Measurements from ENCODE around the gene PLA2G4A.
A peak's percentile ranks its signal among the peaks of the same experiment; 100 is the strongest.

PLA2G4A gene

DNA sequence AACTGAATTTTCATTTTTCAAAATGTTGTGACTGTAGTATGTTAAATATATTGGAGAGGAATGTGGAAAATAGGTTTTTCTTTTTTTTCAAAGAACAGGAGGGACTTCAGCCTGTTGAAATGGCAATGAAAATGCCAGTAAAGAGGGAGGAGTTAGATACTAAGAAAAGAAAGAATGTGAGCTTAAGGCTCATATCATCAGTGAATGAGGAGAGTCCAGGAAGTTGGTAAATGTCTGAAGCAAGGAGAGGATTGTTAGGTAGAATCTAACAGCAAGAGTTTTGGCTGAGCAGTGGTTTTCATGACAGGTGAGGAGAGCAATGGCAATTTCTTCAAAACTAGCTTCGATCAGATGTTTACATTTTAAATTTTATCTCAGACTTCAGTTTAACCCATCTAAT lies 43.0 kb downstream of the PLA2G4A start:
- no peaks in the 10 kb centered on the region for H3K9me3 ChIP-seq (ENCODE audit: low read depth, low read length)
- no peaks in the 10 kb centered on the region for H3K36me3 ChIP-seq (ENCODE audit: insufficient read depth, low read length)
- TF ChIP-seq FOXP2 (optimal IDR thresholded peaks at IDR 0.05; ENCODE audit: control extremely low read depth, extremely low read length, insufficient read depth) (no peak), EZH2 (IDR thresholded peaks at IDR 0.05) (no peak), POLR2AphosphoS5 (IDR thresholded peaks at IDR 0.05; ENCODE audit: borderline replicate concordance, low read depth, low read length) (no peak)
- DNase-seq (ENCODE audit: low read depth, low spot score), result no peak
- no peak overlapping the region for H3K9ac ChIP-seq (ENCODE audit: insufficient read length)
- H3K27ac ChIP-seq, result no peak overlapping the region
- H3K4me3 ChIP-seq, result no peak overlapping the region

DNA sequence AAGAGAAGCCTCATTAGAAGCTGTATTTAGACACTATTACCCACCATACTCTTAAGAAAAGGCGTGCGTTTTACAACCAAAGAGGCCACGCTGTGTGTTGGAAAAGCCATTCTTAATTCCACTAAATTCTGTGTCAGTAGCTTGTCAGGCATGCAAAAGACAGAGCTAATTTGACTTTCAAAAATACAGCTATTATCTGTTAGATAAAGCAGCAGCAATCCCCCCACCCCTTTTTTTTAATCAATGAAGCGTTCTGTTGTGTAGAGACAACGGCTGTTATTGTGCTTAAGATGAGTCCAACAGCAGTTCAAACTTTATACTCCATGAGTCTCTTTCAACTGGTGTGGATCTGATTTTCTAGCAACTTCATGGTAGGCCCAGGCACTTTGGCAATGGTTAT lies 43.5 kb downstream of the PLA2G4A start:
- Histone ChIP-seq H3K36me3 (ENCODE audit: insufficient read depth, low read length) (no peaks in the 10 kb centered on the region), H3K9ac (ENCODE audit: insufficient read length) (no peak overlapping the region), H3K27ac (no peak overlapping the region), H3K9me3 (ENCODE audit: low read depth, low read length) (no peaks in the 10 kb centered on the region), H3K4me3 (no peak overlapping the region)
- no peak for TF ChIP-seq EZH2 (IDR thresholded peaks at IDR 0.05)
- no peak for TF ChIP-seq FOXP2 (optimal IDR thresholded peaks at IDR 0.05; ENCODE audit: control extremely low read depth, extremely low read length, insufficient read depth)
- TF ChIP-seq POLR2AphosphoS5 (IDR thresholded peaks at IDR 0.05; ENCODE audit: borderline replicate concordance, low read depth, low read length), result no peak
- DNase-seq (ENCODE audit: low read depth, low spot score), result no peak

DNA sequence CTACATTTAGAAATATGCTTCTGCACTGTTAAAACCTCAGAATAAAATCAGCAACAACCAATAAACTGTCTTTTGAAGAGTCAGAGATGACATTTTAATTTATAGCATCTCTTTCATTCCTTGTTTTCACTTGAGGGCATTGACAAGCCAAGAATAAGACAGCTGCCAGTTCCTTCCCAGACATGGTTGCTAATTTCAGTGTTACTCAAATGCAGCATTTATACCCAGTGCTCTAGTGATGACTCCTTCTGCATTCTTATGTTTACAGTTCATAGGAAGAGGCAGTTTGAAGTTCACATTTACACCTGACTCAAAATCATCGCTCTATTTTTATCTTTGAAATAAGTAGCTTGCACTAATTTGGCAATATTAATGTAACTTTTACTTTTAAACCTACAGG lies 44.9 kb downstream of the PLA2G4A start:
- Histone ChIP-seq H3K9ac (ENCODE audit: insufficient read length) (no peak overlapping the region), H3K4me3 (no peak overlapping the region), H3K27ac (no peak overlapping the region), H3K36me3 (ENCODE audit: insufficient read depth, low read length) (no peaks in the 10 kb centered on the region), H3K9me3 (ENCODE audit: low read depth, low read length) (no peaks in the 10 kb centered on the region)
- DNase-seq (ENCODE audit: low read depth, low spot score), result no peak
- TF ChIP-seq EZH2 (IDR thresholded peaks at IDR 0.05) (no peak), POLR2AphosphoS5 (IDR thresholded peaks at IDR 0.05; ENCODE audit: borderline replicate concordance, low read depth, low read length) (no peak), FOXP2 (optimal IDR thresholded peaks at IDR 0.05; ENCODE audit: control extremely low read depth, extremely low read length, insufficient read depth) (no peak)

DNA sequence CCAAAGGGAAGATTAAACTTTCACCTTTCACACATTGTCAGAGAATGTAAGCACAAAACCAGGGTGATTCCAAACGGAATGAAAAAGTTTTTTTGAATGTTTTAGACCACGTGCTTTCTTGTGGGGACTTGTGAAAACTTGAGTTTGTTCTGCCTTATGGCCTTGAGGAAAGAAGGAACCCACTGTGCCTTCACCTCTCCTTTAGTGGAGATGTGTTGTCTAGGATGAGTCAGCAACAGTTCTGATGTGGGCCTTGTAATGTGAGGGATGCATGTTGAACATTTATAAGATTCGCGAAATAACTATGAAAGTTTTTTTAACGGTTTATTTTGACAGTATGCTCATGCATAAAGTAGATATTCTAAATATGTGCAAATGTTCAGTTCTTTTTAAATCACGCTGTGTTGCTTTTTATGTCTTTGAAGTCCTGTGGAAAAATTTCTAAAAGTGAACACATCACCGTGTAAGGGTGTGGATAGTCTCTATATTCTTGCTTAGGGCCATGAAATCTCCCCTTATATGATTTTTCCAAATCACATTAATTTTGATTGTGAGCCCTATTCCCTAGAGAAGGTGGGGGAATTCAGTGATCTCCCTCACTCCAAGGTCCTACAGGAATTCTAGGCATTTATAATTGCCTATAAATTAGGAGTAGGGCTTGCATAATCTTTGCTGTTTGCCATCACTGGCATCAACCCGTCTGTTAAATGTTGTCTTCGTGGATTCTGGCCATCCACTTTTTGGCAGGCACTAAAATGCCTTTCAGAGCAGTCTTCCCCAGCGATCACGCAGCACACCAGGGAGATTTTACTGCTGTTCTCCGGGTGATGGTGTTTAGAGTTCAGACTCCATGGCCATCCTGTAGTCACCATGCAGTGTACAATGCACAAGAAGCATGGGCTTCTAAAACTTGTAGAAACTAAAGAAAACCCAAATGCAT lies 47.4 kb downstream of the PLA2G4A start:
- H3K27ac ChIP-seq, result peak overlapping the region; percentile 59; the same call in 1 of the 2 replicates
- DNase-seq (ENCODE audit: low read depth, low spot score), result no peak

GRCh38 chr1:186878356-186878755 lies 49.6 kb downstream of the PLA2G4A start:
- Histone ChIP-seq H3K36me3 (ENCODE audit: insufficient read depth, low read length) (no peaks in the 10 kb centered on the region), H3K9me3 (ENCODE audit: low read depth, low read length) (no peaks in the 10 kb centered on the region), H3K9ac (ENCODE audit: insufficient read length) (no peak overlapping the region), H3K27ac (no peak overlapping the region), H3K4me3 (no peak overlapping the region)
- DNase-seq (ENCODE audit: low read depth, low spot score), result no peak
- TF ChIP-seq POLR2AphosphoS5 (IDR thresholded peaks at IDR 0.05; ENCODE audit: borderline replicate concordance, low read depth, low read length), result no peak
- TF ChIP-seq EZH2 (IDR thresholded peaks at IDR 0.05), result no peak
- TF ChIP-seq FOXP2 (optimal IDR thresholded peaks at IDR 0.05; ENCODE audit: control extremely low read depth, extremely low read length, insufficient read depth), result no peak

More for the DNA sequence above, 47.4 kb downstream of the PLA2G4A start:
- TF ChIP-seq EZH2 (IDR thresholded peaks at IDR 0.05) (no peak), FOXP2 (optimal IDR thresholded peaks at IDR 0.05; ENCODE audit: control extremely low read depth, extremely low read length, insufficient read depth) (no peak)
- Histone ChIP-seq H3K4me3 (no peak overlapping the region), H3K9ac (ENCODE audit: insufficient read length) (no peak overlapping the region), H3K9me3 (ENCODE audit: low read depth, low read length) (no peaks in the 10 kb centered on the region), H3K36me3 (ENCODE audit: insufficient read depth, low read length) (no peaks in the 10 kb centered on the region)

DNA sequence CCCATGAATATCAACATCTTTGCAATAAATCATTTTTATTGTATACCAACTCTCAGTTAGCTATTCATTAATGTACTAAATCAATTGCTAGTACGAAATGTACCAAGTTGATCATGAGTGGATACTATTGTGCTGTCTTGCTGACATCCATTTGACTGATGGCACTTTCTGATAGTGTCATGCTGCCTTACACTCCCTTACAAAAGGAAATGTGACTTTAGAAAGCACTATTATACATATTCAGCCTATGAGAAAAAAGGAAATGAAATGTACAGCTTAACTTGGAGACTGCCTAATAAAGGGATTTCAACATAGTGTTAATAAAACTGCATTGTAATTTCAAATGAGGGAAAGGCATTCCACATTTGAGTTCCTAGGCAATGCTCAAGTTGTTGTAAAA lies 52.2 kb downstream of the PLA2G4A start:
- DNase-seq (ENCODE audit: low read depth, low spot score), result peak; percentile 34
- H3K4me3 ChIP-seq, result peak overlapping the region; percentile 28

GRCh38 chr1:186882372-186883134 lies 53.8 kb downstream of the PLA2G4A start:
- TF ChIP-seq POLR2AphosphoS5 (IDR thresholded peaks at IDR 0.05; ENCODE audit: borderline replicate concordance, low read depth, low read length) (no peak), EZH2 (IDR thresholded peaks at IDR 0.05) (no peak), FOXP2 (optimal IDR thresholded peaks at IDR 0.05; ENCODE audit: control extremely low read depth, extremely low read length, insufficient read depth) (no peak)
- no peaks in the 10 kb centered on the region for H3K9me3 ChIP-seq (ENCODE audit: low read depth, low read length)
- no peak for DNase-seq (ENCODE audit: low read depth, low spot score)
- no peak overlapping the region for H3K27ac ChIP-seq
- no peak overlapping the region for H3K9ac ChIP-seq (ENCODE audit: insufficient read length)
- no peak overlapping the region for H3K4me3 ChIP-seq
- H3K36me3 ChIP-seq (ENCODE audit: insufficient read depth, low read length), result no peaks in the 10 kb centered on the region

More for the DNA sequence above, 52.2 kb downstream of the PLA2G4A start:
- no peaks in the 10 kb centered on the region for H3K36me3 ChIP-seq (ENCODE audit: insufficient read depth, low read length)
- H3K9me3 ChIP-seq (ENCODE audit: low read depth, low read length), result no peaks in the 10 kb centered on the region
- TF ChIP-seq POLR2AphosphoS5 (IDR thresholded peaks at IDR 0.05; ENCODE audit: borderline replicate concordance, low read depth, low read length) (no peak), EZH2 (IDR thresholded peaks at IDR 0.05) (no peak)
- peak overlapping the region; percentile 48 for H3K27ac ChIP-seq
- peak overlapping the region; percentile 5 for H3K9ac ChIP-seq (ENCODE audit: insufficient read length)

DNA sequence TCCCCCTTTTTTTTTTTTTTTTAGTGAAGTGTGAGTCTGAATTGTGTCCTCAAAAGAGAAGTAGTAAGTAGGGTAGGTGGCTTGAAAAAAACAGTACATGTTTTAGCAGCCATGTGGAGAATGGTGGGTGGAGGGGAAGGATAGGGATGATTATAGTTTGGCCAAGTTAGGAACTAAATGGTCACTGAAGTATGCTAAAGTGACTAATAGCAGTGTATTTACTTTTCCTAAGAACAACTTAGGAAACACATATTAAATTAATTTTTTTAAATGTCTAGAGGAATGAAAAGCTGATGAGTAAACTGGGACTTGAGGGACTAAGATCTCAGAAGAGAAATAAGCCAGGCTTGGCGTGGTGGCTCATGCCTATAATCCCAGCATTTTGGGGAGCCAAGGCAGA lies 55.5 kb downstream of the PLA2G4A start:
- no peak overlapping the region for H3K9ac ChIP-seq (ENCODE audit: insufficient read length)
- no peak for TF ChIP-seq POLR2AphosphoS5 (IDR thresholded peaks at IDR 0.05; ENCODE audit: borderline replicate concordance, low read depth, low read length)
- no peak for TF ChIP-seq FOXP2 (optimal IDR thresholded peaks at IDR 0.05; ENCODE audit: control extremely low read depth, extremely low read length, insufficient read depth)
- TF ChIP-seq EZH2 (IDR thresholded peaks at IDR 0.05), result no peak
- DNase-seq (ENCODE audit: low read depth, low spot score), result no peak
- no peaks in the 10 kb centered on the region for H3K9me3 ChIP-seq (ENCODE audit: low read depth, low read length)
- H3K4me3 ChIP-seq, result no peak overlapping the region
- H3K36me3 ChIP-seq (ENCODE audit: insufficient read depth, low read length), result no peaks in the 10 kb centered on the region
- no peak overlapping the region for H3K27ac ChIP-seq

Measured in SK-N-MC (cell line).